ENCODE results near the gene ETV4.

- TF ChIP-seq POLR2A (IDR thresholded peaks at IDR 0.05; ENCODE audit: low read length), result no peak
- TF ChIP-seq CTCF (IDR thresholded peaks at IDR 0.05), result no peak
- TF ChIP-seq RCOR1 (IDR thresholded peaks at IDR 0.05; ENCODE audit: low read depth, low read length), result no peak
- TF ChIP-seq CBX2 (IDR thresholded peaks at IDR 0.05; ENCODE audit: borderline replicate concordance, low read depth), result no peak
- no peak for TF ChIP-seq PBX3 (IDR thresholded peaks at IDR 0.05)
Observed at GRCh38 chr17:43536236-43536992, 9.7 kb downstream of the ETV4 start.
